ENCODE results near the gene FAM217B.
"Not testable (repeated sequence)": the region's sequence is repeated elsewhere in the genome, so short reads cannot be mapped to it uniquely, and the experiment has no call there.

Gene FAM217B

GRCh38 chr20:59938221-59938620 is 2.0 kb upstream of the FAM217B start:
- no peak for DNase-seq (ENCODE audit: low read depth, low spot score)

GRCh38 chr20:59938696-59939051 is 1.5 kb upstream of the FAM217B start:
- DNase-seq (ENCODE audit: low read depth, low spot score) = no peak

- no peak for DNase-seq (ENCODE audit: low read depth, low spot score)
Measured at GRCh38 chr20:59939052-59939878, 924 bp upstream of the FAM217B start.

- no peak for DNase-seq (ENCODE audit: low read depth, low spot score)
Measured at GRCh38 chr20:59939879-59940128, 385 bp upstream of the FAM217B start.

- DNase-seq (ENCODE audit: low read depth, low spot score) = no peak
Measured at GRCh38 chr20:59940956-59941294, 736 bp downstream of the FAM217B start.

GRCh38 chr20:59942245-59942644 is 2.1 kb downstream of the FAM217B start:
- no peak for DNase-seq (ENCODE audit: low read depth, low spot score)

- no peak for DNase-seq (ENCODE audit: low read depth, low spot score)
Measured at GRCh38 chr20:59944726-59945125, 4.5 kb downstream of the FAM217B start.

GRCh38 chr20:59945175-59945574 is 5.0 kb downstream of the FAM217B start:
- no peak for DNase-seq (ENCODE audit: low read depth, low spot score)

GRCh38 chr20:59945731-59946130 is 5.5 kb downstream of the FAM217B start:
- DNase-seq (ENCODE audit: low read depth, low spot score) = no peak

GRCh38 chr20:59947376-59947775 is 7.2 kb downstream of the FAM217B start:
- DNase-seq (ENCODE audit: low read depth, low spot score) = no peak

- DNase-seq (ENCODE audit: low read depth, low spot score) = no peak
Measured at GRCh38 chr20:59948212-59948611, 8.0 kb downstream of the FAM217B start.

- DNase-seq (ENCODE audit: low read depth, low spot score) = no peak
Measured at GRCh38 chr20:59948828-59949720, 8.9 kb downstream of the FAM217B start.

GRCh38 chr20:59949911-59950310 is 9.7 kb downstream of the FAM217B start:
- DNase-seq (ENCODE audit: low read depth, low spot score) = no peak

GRCh38 chr20:59954718-59955117 is 14.5 kb downstream of the FAM217B start:
- no peak for DNase-seq (ENCODE audit: low read depth, low spot score)

GRCh38 chr20:59955131-59955796 is 15.1 kb downstream of the FAM217B start:
- no peak for DNase-seq (ENCODE audit: low read depth, low spot score)

- not testable (repeated sequence) for DNase-seq (ENCODE audit: low read depth, low spot score)
Measured at GRCh38 chr20:59957568-59957967, 17.4 kb downstream of the FAM217B start.

- no peak for DNase-seq (ENCODE audit: low read depth, low spot score)
Measured at GRCh38 chr20:59958123-59958522, 17.9 kb downstream of the FAM217B start, which contains the start of gene CDH26. Gene CDH26, plus strand, starts transcription at chr20:59958423. Its CDS starts 304 bp downstream, at chr20:59958727.

GRCh38 chr20:59958626-59959025 is 18.4 kb downstream of the FAM217B start:
- DNase-seq (ENCODE audit: low read depth, low spot score) = no peak

GRCh38 chr20:59961423-59961822 is 21.2 kb downstream of the FAM217B start:
- no peak for DNase-seq (ENCODE audit: low read depth, low spot score)

GRCh38 chr20:59962155-59962554 is 22.0 kb downstream of the FAM217B start:
- DNase-seq (ENCODE audit: low read depth, low spot score) = no peak

- DNase-seq (ENCODE audit: low read depth, low spot score) = no peak
Measured at GRCh38 chr20:59966428-59966827, 26.2 kb downstream of the FAM217B start.

- DNase-seq (ENCODE audit: low read depth, low spot score) = no peak
Measured at GRCh38 chr20:59971428-59971827, 31.2 kb downstream of the FAM217B start.
